ENCODE data around the gene GEMIN7.

The GEMIN7 gene

GRCh38 chr19:45071545-45071938, 7.5 kb upstream of the GEMIN7 start:
- Histone ChIP-seq H3K36me3 (peaks cover 40 to 59% (median 48%) of the 10 kb centered on the region in 3 donors), H3K4me1 (peaks cover 0 to 50% (median 5%) of the 10 kb centered on the region in 4 donors), H3K27ac (no peak overlapping the region), H3K27me3 (no peaks in the 10 kb centered on the region), H3K9me3 (no peaks in the 10 kb centered on the region), H3K4me3 (no peak overlapping the region)
- DNase-seq = no peak
- TF ChIP-seq, protein P1, sequence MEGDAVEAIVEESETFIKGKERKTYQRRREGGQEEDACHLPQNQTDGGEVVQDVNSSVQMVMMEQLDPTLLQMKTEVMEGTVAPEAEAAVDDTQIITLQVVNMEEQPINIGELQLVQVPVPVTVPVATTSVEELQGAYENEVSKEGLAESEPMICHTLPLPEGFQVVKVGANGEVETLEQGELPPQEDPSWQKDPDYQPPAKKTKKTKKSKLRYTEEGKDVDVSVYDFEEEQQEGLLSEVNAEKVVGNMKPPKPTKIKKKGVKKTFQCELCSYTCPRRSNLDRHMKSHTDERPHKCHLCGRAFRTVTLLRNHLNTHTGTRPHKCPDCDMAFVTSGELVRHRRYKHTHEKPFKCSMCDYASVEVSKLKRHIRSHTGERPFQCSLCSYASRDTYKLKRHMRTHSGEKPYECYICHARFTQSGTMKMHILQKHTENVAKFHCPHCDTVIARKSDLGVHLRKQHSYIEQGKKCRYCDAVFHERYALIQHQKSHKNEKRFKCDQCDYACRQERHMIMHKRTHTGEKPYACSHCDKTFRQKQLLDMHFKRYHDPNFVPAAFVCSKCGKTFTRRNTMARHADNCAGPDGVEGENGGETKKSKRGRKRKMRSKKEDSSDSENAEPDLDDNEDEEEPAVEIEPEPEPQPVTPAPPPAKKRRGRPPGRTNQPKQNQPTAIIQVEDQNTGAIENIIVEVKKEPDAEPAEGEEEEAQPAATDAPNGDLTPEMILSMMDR (IDR thresholded peaks at IDR 0.05) = no peak
- intact Hi-C loops (cut with DNase I; ENCODE audit: low total_unique reads) = no loop called here

DNA sequence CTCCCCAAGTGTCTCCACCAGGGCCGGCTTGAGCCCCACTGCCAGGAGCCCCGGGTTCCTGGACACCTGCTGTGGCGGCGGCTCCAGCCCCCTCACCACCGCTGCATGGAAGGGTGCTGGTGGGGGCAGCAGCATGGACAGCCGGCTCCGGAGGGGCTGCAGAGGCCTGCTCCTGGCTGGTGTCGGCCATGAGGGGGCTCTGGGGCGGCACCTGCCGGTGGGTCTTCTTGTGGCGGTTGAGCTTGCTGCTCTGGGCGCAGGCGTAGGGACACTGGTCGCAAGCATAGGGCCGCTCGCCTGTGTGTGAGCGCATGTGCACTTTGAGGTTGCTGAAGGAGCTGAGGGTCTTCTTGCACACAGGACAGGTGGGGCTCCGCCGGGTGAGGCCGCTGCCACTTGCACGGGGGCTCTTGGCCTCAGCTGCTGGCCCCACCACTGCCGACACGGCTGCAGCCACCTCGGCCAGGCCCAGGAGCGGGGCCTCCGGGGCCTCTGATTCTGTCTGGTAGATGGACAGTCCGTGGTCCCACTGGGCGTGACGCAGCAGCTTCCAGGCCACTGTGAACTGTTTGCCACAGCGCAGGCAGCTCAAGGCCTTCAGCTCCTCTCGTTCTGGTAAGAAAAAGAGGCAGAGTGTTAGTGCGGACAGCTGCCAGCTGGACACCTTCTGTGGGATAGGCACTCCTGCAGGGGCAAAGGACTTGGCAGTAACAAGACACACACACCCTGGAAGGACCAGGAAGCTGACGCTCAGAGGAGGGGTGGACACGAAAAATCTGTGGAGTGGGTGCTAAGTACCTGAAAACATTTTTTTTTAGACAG, 6.9 kb upstream of the GEMIN7 start:
- no peak for DNase-seq
- Histone ChIP-seq H3K27ac (no peak overlapping the region), H3K36me3 (peaks cover 36 to 53% (median 41%) of the 10 kb centered on the region in 3 donors), H3K27me3 (no peaks in the 10 kb centered on the region), H3K9me3 (no peaks in the 10 kb centered on the region), H3K4me1 (peaks cover 0 to 56% (median 10%) of the 10 kb centered on the region in 4 donors), H3K4me3 (no peak overlapping the region)
- TF ChIP-seq, protein P1 (IDR thresholded peaks at IDR 0.05) = no peak
- intact Hi-C loops (cut with DNase I; ENCODE audit: low total_unique reads) = no loop called here

- Histone ChIP-seq H3K4me1 (peaks cover 0 to 59% (median 19%) of the 10 kb centered on the region in 4 donors), H3K4me3 (peak overlapping the region in 1 of 2 donors; percentile 57), H3K27me3 (no peaks in the 10 kb centered on the region), H3K27ac (peak overlapping the region; percentile 27 to 66), H3K36me3 (peaks cover 14 to 27% (median 15%) of the 10 kb centered on the region in 3 donors), H3K9me3 (no peaks in the 10 kb centered on the region)
- intact Hi-C loops (cut with DNase I; ENCODE audit: low total_unique reads) = no loop called here
- no peak for DNase-seq
- TF ChIP-seq, protein P1 (IDR thresholded peaks at IDR 0.05) = no peak
Observed at GRCh38 chr19:45074744-45075300, 4.2 kb upstream of the GEMIN7 start.

GRCh38 chr19:45075301-45076028, 3.6 kb upstream of the GEMIN7 start:
- peak; percentile 76 to 88 for DNase-seq

More at GRCh38 chr19:45075301-45076028, 3.6 kb upstream of the GEMIN7 start:
- Histone ChIP-seq H3K27ac (peak overlapping the region; percentile 27 to 66), H3K9me3 (no peaks in the 10 kb centered on the region), H3K27me3 (no peaks in the 10 kb centered on the region), H3K4me1 (peaks cover 0 to 62% (median 25%) of the 10 kb centered on the region in 4 donors), H3K36me3 (peaks cover 7 to 20% (median 8%) of the 10 kb centered on the region in 3 donors), H3K4me3 (peak overlapping the region; percentile 52 to 57)
- TF ChIP-seq, protein P1 (IDR thresholded peaks at IDR 0.05) = no peak
- intact Hi-C loops (cut with DNase I; ENCODE audit: low total_unique reads) = no loop called here
